HG03469 (cell line): ENCODE results near the gene DHRSX.
"Not testable (repeated sequence)": the region's sequence is repeated elsewhere in the genome, so short reads cannot be mapped to it uniquely, and the experiment has no call there.

ENCODE experiments used
- ATAC-seq: cut with Tn5 transposase; IDR thresholded peaks from one replicate; pipeline ENCODE4 v1.9.1; 2021; ENCODE audit warnings: mild to moderate bottlenecking, moderate library complexity, moderate number of reproducible peaks; ENCODE audit not compliant: unreplicated experiment

The DHRSX gene

DNA sequence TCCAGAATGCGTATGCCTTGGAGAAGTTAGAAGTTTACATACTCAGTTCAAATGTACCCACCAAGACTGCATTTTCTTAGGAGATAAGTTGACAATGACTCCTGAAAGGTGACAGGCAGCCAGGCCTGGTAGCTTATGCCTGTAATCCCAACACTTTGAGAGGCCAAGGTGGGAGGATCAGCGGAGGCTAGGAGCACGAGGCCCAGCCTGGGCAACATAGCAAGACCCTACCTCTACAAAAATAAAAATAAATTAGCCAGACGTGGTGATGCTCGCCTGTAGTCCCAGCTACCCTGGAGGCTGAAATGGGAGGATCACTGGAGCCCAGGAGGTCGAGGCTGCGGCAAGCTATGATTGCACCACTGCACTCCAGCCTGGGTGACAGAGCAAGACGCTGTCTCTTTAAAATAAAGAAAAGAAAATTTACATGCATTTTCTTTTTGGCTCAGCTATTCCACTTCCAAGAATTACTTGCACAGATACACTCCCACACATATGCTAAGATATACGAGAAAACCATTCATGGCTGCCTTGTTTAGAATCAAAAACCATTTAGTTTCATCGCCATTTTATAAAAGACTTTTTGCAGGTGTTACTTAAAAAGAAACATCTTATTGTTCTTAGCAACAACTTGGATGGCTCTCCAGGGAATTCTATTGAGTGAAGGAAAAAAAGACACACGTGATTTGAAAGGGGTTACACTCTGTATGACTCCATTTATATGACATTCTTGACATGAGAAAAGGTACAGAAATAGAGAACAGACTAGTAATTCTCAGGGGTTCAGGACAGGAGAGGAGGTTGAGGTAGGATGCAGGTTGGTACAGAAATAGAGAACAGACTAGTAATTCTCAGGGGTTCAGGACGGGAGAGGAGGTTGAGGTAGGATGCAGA lies 66.3 kb downstream of the DHRSX start:
- ATAC-seq = no peak

DNA sequence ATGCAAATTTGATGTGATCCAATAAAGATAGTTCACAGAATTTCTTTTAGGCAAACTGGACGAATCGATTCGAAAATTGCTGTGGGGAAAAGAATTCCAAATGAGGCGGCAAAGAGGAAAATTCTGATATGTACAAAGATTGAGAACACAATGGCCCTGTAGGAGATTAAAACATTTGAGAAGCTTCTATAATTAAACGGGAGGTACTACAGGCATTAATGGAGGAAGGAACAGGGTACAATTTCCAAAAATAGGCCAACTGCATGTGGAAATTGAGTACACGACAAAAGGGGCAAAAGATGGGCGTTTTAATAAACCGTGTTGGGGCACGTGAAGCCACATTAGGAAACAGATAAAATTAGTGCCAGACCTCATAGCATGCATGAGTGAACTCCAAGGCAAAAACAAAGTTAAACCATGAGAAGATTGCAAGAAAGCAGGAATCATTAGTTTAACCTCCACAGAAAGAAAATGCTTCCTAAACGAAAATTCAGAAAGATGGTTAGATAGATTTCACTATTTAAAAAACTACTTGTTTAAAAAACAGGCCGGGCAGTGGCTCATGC lies 68.4 kb downstream of the DHRSX start:
- no peak for ATAC-seq

DNA sequence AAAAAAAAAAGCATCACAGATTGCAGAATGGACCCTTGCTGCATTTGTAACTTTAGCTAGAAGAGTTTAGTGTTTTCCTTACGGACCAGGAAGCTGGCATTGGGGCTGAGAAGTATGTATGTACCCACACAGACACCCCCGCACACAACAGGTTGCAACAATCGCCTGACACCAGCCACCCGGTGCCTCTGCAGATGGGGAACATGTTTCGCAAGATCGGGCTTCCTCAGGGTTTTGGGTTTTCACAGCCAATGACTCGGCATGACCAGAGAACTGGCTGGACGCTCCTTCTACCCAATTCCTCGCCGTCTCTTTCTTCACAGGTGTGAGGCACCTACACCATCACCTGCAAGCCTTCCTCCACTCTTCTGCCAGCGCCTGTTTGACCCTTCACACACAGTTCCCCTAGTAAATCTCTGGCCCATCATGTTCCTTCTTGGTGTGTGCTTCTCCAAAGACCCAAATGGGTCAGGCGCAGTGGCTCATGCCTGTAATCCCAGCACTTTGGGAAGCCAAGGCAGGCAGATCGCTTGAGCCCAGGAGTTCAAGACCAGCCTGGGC lies 70.4 kb downstream of the DHRSX start:
- ATAC-seq = no peak

DNA sequence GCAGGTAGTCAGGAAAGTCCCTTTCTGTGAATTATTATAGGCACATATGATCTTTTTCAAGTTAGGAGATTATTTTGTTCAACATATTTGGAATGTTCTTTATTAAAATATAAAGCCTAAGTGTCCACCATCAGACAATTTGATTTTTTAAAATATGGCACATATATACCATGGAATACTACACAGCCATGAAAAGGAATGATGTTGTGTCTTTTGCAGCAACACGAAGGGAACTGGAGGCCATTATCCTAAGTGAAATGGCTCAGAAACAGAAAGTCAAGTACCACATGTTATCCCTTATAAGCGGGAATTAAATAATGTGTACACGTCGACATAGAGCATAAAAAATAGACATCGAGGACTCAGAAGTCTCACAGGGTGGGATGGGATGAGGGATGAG lies 73.0 kb downstream of the DHRSX start:
- ATAC-seq = no peak

DNA sequence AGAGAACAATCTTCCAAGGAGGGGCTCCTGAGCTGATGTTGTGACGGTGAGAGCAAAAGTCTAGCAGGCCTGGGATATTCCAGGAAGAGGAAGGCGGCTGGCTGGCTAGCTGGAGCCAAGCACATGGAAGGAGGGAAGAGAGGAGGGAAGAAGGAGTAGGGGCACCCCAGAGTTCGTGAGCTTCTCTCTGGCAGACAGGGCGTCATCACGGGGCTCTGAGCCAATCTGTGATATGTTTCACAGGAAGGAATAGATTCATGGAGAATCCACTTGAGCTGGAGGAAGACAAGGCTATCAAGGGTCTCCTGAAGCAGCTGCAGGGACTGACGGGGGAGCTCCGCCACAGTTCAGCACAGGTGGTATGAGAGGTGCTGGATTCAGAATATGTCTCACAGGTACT lies 73.6 kb downstream of the DHRSX start:
- no peak for ATAC-seq

DNA sequence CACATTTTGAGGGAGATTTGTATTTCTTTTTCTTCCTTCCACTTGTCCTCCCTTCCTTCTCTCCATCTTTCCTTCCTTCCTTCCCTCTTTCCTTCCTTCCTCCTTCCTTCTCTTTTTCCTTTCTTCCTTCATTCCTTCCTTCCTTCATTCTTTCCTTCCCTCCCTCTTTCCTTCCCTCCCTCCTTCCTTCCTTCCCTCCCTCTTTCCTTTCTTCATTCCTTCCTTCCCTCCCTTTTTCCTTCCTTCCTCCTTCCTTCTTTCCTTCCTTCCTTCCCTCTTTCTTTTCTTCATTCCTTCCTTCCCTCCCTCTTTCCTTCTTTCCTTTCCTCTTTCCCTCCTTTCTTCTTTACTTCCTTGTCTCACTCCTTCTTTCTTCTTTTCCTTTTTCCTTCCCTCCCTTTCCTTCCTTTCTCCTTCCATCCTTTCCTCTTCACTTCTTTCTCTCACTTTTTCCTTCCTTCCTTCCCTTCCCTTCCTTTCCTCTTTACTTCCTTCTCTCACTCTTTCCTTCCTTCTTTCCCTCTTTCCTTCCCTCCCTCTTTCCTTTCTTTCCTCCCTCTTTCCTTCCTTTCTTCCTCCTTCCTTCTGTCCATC lies 74.4 kb downstream of the DHRSX start:
- ATAC-seq = no peak

DNA sequence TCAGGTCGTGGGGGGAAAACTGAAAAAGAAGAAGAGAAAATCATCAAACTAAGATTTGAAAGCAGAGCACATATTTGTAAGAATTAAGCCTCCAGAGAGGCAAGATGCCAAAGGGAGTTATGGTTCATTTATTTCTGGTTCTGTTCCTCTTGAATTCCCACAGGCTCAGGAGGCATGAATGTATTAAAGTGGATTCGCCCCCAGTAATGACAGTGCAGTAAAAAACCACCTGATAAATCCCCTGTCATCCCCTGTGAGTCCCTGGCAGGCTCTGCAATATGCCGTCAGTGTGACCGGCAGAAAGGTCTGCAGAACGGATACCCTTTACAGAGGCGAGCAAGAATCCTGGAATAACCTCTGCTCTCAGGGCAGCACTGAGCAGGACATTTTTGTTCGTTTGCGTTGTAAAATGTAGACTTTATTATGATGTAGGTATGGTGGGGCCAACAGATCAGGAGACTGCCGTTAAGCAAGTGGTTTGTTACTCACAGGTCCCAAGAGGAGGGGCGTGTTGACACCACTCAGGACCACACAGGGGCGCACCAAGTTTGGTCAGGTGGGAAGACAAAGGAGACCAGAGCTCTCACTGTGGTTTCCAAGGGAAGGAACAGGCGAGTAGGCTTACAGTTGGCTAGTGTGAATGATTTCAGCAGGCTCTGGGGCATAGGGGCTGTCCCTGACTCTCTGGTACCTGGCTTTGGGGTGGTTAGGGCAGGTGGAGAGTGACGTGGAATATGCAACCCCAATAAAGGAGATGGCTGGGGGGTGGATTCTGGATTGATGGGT lies 75.3 kb downstream of the DHRSX start:
- ATAC-seq = no peak

DNA sequence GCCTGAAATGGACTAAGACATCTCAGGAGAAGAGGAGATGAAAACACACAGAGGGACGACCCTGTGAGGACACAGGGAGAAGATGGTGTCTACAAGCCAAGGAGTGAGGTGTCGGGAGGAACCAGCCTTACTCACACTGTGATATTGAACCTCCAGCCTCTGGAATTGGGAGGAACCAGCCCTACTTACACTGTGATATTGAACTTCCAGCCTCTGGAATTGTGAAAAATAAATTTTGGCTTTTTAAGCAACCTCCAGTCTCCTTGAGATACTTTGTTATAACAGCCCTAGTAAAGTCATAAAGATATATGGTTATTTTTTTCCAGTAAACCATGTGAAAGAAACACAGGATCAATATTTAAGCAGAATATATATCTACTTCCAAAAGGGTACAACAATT lies 76.5 kb downstream of the DHRSX start:
- ATAC-seq = no peak

DNA sequence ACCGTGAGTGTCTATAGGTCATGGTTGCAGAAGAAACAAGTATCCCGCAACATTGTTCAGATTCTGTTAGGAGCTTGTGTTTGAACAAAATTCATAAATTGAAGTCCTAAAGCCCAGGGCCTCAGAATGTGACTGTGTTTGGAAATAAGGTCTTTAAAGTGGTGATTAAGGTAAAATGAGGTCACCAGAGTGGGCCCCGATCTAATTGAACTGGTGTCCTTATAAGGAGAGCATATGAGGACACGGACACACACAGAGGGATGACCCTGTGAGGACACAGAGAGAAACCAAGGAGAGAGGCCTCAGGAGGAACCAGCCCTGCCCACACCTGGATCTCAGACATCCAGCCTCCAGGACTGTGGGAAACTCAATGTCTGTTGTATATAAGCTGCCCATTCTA lies 76.9 kb downstream of the DHRSX start:
- no peak for ATAC-seq

DNA sequence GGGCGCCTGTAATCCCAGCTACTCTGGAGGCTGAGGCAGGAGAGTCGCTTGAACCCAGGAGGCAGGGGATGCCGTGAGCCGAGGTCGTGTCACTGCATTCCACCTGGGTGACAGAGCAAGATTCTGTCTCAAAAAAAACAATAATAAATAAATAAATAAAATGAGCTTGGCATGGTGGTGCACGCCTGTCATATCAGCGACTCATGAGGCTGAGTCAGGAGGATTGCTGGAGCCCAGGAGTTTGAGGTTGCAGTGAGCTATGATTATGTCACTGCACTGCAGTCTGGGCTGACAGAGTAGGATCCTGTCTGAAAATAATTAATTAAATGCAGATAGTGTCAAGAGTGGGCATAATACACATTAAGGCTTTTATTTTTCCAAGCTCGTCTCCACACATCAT lies 77.5 kb downstream of the DHRSX start:
- no peak for ATAC-seq

DNA sequence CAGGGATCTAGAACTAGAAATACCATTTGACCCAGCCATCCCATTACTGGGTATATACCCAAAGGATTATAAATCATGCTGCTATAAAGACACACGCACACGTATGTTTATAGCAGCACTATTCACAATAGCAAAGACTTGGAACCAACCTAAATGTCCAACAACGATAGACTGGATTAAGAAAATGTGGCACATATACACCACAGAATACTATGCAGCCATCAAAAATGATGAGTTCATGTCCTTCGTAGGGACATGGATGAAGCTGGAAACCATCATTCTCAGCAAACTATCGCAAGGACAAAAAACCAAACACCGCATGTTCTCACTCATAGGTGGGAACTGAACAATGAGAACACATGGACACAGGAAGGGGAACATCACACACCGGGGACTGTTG lies 81.4 kb downstream of the DHRSX start:
- not testable (repeated sequence) for ATAC-seq

DNA sequence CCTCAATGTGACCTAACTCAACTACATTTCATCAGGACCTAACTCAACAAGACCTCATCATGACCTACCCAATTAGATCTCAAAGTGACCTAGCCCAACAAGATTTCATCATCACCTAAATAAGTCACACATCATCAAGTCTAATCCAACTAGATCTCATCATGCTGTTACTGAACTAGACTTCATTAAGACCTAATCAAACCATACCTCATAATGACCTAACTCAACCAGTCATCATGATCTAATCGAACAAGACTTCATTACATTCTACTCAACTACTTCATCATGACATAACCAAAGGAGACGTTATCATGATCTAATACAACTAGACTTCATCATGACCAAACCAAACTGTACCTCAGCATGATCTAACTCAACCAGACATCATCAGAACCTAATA lies 82.8 kb downstream of the DHRSX start:
- no peak for ATAC-seq

DNA sequence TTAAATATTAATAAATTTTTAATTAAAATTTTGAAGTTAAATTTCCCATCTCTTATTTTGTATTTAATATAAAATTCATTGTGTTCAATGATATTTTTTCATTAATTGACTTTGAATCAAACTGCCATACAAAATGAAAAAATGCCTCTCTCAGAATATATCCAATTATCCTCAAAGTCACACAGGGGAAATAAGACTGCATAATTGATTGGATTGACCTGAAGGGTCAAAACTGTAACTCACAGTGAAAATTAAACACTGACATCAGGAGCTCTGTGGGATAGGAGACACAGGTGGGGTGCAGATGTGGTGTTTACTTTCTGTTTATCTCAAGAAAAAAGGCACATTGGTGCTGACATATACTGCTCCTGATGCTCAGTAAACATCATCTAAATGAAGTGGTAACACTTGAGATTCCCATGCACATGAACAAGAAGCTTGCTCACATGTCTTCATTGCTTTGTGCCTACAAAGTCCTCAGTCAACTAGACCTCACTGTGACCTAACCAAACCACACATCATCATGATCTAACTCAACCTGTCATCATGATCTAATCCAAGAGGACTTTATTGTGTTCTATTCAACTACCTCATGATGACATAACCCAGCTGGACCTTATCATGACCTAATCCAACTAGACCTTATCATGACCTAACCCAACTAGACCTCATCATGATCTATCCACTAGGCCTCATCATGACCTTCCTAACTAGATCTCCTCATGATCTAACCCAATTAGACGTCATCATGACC lies 83.7 kb downstream of the DHRSX start:
- ATAC-seq = no peak

DNA sequence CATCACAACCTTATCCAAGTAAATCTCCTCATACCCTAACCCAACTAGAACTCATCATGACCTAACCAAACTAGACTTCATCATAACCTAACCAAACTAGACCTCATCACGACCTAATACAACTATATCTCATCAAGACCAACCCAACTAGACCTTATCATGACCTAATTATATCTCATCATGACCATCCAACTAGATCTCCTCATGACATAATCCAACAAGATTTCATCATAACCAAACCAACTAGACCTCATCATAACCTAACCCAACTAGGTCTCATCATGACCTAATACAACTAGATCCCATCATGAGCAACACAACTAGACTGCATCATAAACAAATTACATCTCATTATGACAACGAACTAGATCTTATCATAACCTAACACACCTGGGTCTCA lies 86.4 kb downstream of the DHRSX start:
- no peak for ATAC-seq

DNA sequence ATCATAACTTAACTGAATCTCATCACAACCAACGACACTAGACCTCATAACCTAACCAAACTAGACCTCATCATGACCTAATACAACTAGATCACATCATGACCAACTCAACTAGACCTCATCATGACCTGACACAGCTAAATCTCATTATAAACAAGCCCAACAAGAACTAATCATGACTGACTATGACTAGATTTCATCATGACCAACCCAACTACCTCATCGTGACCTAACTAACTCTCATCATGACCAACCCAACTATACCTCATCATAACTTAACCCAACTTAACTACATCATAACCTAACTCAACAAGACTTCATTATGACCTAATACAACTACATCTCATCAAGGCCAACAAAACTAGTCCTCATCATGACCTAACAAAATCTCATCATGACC lies 86.8 kb downstream of the DHRSX start:
- no peak for ATAC-seq

DNA sequence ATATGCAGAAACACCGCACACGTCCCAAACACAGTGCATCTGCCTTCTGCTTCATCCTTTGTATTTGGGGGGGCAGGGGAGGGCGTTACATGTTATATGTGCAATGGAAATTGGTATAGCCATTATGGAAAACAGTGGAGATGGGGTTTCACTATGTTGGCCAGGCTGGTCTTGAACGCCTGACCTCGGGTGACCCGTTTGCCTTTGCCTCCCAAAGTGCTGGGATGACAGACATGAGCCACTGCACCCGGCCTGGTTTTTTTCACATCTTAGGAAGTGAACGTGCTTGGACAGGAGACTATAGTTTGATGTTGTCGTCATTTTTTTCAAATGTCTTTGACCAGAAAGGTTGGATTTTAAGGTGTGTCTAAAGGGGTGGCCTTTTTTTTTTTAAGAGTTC lies 88.6 kb downstream of the DHRSX start:
- ATAC-seq = no peak

DNA sequence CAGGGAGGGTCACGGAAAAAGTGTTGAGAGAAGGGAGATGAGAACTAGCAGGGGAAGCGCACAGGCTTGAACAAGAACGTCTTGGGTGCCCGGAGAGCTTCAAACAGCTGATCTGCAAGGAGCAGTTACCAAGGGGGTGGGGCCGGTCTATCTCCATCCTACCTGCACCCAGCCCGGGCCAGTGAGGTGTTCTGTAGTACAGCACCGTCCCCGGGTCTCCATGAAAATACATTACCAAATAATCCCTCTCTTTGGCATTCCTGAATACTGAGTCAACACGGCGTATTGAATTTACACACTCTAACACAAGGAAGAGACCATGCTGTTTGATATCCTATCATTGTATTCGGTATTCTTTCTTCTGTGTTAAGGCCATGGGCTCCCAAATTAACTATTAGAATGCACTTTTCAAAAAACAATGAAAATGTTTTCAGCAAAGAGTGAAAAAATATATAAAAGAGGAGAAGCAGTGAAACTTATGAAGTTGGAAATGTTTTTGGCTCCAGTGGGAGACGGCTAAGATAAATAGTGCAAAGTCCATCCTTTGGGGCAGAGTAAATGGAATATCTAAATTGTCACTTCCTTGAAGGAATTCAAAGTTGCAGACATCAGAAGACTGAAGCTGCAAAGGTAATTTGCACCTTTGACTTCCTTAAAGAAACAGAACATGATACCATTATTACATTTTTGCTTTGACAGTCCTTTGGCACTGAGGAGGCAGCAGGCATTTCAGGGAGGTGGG lies 90.3 kb downstream of the DHRSX start:
- no peak for ATAC-seq

DNA sequence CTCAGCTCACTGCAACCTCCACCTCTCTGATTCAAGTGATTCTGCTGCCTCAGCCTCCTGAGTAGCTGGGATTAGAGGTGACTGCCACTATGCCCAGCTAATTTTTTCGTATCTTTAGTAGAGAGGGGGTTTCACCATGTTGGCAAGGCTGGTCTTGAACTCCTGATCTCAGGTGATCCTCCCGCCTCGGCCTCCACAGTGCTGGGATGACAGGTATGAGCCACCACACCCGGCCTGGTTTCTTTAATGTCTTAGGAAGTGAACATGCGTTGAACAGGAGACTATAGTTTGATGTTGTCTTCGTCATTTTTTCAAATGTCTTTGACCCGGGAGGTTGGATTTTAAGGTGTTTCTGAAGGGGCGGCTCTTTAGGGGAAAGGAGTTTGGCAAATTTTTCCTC lies 91.0 kb downstream of the DHRSX start:
- no peak for ATAC-seq

DNA sequence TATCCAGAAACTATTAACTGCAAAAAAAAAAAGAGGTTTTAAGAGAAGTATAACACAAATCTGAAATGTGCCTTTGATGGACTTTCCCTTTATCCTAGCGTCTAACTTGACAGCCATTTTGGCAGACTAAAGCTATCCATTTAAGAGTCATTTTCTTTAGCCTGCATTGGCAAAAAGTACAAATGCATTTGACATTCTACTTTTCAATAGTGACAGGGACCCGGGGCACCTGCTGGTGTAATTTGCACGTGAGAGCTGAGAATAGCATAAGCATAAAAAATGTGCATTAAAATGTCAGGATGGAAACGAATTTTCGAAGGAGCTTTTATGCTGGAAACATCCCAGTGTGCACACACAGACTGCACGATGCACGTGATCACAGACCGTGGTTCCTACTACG lies 91.9 kb downstream of the DHRSX start:
- ATAC-seq = no peak
